ENCODE data around the gene ATXN1. TPM values are rescaled to one million over a fixed set of nuclear protein-coding genes. Genes with fewer than 3 reads are reported as not detected.

Gene ATXN1
- total RNA-seq, 1 experiment from 2014 or later: 10.4 TPM

GRCh38 chr6:16374461-16375200 lies 386.6 kb downstream of the ATXN1 start:
- DNase-seq (ENCODE audit: low read depth): no peak

DNA sequence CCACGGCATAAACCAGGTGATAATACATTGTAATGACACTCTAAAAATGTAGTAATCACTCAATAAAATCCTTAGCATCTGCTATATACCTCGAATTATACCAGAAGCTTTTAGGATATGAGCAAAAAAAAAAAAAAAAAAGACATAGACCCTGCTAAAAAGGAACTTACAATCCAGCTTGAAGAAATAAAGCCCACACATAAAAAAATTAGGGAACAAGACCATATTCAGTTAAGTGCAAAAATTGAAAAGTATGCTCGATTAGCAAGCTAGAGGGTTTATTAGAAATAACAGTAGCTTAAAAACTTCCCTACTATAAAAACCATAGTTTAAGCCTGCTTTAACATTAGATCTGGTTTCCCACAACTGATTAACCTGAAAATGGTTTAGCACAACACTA lies 387.2 kb downstream of the ATXN1 start:
- no peak for DNase-seq (ENCODE audit: low read depth)

- no peak for DNase-seq (ENCODE audit: low read depth)
These were observed 389.1 kb downstream of the ATXN1 start for GRCh38 chr6:16372029-16372776.

DNA sequence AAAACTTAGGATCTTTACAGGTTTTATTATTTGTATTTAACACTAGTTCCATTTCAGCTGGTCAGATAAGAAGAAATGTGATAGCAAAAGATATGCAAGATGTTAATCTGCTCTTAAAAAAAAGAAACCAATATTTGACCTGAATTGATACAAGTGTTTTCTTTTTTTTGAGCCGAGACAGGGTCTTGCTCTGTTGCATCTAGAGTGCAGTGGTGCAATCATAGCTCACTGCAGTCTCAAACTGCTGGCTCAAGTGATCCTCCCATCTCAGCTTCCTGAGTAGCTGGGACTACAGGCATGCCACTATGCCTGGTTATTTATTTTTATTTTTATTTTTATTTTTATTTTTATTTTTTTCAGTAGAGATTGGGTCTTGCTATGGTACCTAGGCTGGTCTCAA lies 389.9 kb downstream of the ATXN1 start:
- DNase-seq (ENCODE audit: low read depth): no peak

- no peak for DNase-seq (ENCODE audit: low read depth)
These were observed 390.3 kb downstream of the ATXN1 start for GRCh38 chr6:16370943-16371342.

DNA sequence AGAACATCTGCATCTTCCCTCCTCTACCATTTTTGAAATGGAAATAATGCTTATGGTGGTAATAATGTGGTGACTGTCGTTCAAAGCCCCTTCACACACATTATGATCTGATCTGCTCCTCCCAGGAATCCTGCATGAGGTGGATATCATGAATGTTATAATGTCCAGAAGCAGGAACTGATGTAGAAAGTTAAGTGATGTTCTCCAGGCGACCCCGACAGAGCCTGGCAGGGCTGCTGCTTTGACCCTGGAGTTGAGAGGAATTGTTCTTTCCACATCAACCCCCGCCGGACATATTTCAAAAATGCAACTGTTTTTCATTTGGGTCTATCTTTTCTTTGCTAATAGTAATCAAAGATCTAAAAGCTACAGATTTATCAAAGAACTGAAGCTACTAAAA lies 391.3 kb downstream of the ATXN1 start:
- no peak for DNase-seq (ENCODE audit: low read depth)

GRCh38 chr6:16369140-16369745 lies 392.0 kb downstream of the ATXN1 start:
- DNase-seq (ENCODE audit: low read depth): no peak

DNA sequence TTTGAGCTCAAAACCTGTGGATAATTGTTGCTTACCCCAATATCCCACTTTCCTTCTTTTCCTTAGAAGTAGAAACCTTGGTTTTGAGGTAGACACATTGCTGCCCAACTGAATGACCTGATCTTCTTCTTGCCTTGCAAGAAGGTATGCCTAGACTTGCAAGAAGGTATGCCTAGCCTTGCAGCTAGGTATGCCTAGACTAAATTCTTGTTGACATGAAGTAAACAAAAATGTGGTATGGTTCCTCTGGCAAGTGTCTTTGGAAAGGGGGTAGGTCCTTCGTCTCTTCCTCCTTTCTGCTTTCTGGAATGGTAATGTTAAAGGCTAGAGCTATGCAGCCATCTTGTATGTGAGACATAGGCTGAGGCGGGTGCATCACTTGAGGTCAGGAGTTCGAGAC lies 393.7 kb downstream of the ATXN1 start:
- no peak for DNase-seq (ENCODE audit: low read depth)

DNA sequence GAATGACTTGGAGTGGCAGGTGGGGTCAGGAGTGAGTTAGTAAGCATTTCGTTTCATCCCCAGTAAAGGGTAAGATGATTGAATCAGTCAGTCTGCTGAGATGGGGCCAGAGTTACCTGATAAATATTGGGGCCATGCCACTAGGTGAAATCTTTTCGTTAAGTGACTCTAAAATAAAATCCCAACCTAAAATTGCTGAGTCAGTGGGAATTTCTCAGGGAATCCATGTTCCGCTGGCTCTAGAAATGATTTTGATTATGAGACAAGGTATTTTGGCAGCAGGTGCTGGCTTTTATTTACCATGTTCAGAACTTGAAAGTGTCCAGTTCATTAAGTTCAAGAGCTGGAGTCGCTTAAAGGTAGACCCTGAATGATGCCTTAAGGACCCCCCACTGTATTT lies 397.5 kb downstream of the ATXN1 start:
- no peak for DNase-seq (ENCODE audit: low read depth)

DNA sequence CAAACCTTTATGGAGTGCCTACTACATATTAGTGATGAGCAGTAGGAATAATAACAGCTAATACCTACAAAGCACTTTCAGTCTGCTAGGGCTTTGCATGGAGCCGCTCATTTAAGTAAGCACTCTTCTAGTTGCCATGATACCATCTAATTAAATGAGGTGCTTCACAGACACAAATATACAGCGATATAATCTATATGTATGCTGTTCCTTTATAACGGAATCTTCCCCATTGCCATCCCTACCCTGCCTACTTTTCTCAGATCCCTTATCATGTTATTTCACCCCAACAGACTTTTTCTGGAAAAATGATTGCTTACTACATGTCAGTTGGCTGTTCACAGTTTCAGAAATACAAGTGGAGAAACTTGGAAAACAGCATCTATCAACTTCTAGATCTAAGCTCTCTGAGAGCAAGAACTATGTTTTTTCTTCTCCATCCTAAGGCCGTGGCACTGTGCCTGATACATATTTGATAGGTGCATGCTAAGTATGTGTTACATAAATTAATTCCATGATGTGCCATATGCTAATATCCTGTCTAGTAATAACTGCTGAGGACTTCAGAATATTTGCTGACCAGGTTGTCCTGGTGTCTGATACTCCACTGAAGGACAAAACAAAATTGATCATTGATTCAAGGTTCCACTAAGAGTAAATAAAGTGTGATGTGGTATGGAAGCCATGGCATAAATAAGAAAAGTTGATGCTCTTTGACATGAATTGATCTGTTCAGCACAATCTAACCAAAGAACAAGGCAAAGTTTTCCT lies 398.3 kb downstream of the ATXN1 start:
- no peak for DNase-seq (ENCODE audit: low read depth)

DNA sequence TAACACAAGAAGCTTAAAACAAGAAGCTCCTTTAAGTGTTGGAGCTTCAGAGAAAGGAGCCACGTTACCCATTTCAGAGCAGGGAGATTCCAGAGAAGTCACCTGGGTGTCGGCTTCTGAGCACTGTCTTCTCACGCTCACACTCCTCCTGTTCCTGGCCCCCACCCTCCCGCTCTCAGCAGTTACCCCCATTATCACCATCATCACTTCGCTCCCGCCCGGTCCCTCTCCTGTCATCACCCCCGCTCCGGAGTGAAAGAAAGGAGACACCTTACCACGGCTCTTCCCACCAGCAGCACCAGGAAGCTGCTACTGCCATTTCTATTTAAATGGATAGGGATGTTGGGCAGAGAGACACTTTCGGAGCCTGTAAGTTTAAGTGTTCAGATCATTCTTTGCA lies 399.0 kb downstream of the ATXN1 start:
- no peak for DNase-seq (ENCODE audit: low read depth)

GRCh38 chr6:16361861-16362260 lies 399.4 kb downstream of the ATXN1 start:
- DNase-seq (ENCODE audit: low read depth): no peak

DNA sequence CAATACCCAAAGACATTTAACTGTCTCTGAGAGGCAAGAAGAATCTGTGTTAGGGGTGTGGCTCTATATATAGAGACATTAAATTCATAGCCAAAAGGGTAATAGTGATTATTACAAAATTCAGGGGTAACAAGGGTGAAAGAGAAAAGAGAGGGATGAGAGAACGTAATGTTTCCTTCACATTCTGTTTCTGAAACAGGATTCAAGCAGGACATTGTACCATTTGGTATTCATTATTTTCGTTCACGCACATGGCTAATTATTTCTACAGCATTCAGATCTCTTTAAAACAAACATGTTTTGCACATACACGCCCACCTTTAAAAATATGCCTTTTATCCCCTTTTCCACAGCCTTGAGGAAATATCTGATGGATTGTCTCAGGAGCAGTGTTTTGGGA lies 400.1 kb downstream of the ATXN1 start:
- DNase-seq (ENCODE audit: low read depth): no peak

- DNase-seq (ENCODE audit: low read depth): no peak
These were observed 400.9 kb downstream of the ATXN1 start for GRCh38 chr6:16360365-16360764.

- DNase-seq (ENCODE audit: low read depth): no peak
These were observed 401.7 kb downstream of the ATXN1 start for GRCh38 chr6:16359563-16359962.

DNA sequence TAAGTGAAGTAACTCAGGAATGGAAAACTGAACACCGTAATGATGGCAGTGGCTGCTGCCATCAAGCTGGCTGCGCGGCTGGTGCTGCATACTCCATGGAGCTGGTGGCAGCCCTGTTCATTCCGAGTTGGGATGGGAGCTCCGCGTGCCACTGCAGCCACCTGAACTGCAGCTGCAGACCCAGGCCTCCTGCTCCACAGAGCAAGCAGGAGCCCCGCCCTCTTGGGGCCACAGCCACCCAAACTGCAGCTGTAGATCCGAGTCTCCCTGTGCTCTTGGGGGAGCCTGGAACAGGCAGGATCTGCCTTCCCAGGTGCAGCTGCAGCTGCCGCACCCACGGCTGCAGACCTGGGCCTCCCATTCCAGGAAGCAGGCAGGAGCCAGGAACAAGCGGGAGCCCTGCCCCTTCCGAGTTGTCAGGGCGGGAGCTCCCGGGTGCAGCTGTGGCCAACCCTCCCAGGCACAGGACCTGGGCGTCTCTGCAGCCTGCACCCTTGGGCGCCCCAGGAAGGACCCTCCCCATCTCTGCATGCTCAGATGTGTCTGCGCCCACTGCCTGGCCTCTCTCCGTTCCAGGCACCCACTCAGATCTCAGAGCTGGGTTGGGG lies 402.6 kb downstream of the ATXN1 start:
- no peak for DNase-seq (ENCODE audit: low read depth)

GRCh38 chr6:16355699-16356446 lies 405.4 kb downstream of the ATXN1 start:
- DNase-seq (ENCODE audit: low read depth): peak; percentile 42

GRCh38 chr6:16355238-16355637 lies 406.0 kb downstream of the ATXN1 start:
- DNase-seq (ENCODE audit: low read depth): no peak

DNA sequence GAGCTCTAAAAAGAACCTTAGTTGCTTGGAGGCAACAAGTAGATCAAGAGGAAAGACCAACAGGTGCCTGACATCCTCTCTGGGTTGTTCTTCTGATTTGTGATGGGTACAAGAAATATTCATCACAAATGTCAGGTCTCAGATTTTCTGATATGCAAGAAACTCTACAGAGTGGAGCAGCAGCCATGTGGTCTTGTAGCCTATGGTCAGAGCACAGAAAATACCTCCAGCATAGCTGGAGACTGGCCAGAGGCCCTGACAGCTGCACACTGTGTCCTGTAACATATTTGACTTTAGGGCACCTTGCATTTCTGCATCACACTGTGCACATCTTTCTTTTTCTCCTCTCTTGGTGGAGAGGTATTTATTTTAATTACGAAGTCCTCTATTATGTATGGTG lies 406.6 kb downstream of the ATXN1 start:
- DNase-seq (ENCODE audit: low read depth): no peak

GRCh38 chr6:16352821-16353438 lies 408.3 kb downstream of the ATXN1 start:
- DNase-seq (ENCODE audit: low read depth): no peak

Data from HT1080 (cell line).